ENCODE data around the gene OSBPL3. TPM values are rescaled to one million over a fixed set of nuclear protein-coding genes. Genes with fewer than 3 reads are reported as not detected.

Gene OSBPL3
- total RNA-seq, 1 donor from 2014 or later, result 37.5 TPM

- DNase-seq, result no peak
- Mint-ChIP-seq H3K27me3 (ENCODE audit: unreplicated experiment) (peaks cover 2% of the 10 kb centered on the region), H3K4me3 (ENCODE audit: unreplicated experiment) (no peak overlapping the region), H3K9me3 (ENCODE audit: unreplicated experiment) (no peaks in the 10 kb centered on the region), H3K36me3 (ENCODE audit: unreplicated experiment) (no peaks in the 10 kb centered on the region), H3K27ac (ENCODE audit: unreplicated experiment) (no peak overlapping the region), H3K4me1 (ENCODE audit: low read depth, unreplicated experiment) (peaks cover 14% of the 10 kb centered on the region)
- TF ChIP-seq, protein P1, sequence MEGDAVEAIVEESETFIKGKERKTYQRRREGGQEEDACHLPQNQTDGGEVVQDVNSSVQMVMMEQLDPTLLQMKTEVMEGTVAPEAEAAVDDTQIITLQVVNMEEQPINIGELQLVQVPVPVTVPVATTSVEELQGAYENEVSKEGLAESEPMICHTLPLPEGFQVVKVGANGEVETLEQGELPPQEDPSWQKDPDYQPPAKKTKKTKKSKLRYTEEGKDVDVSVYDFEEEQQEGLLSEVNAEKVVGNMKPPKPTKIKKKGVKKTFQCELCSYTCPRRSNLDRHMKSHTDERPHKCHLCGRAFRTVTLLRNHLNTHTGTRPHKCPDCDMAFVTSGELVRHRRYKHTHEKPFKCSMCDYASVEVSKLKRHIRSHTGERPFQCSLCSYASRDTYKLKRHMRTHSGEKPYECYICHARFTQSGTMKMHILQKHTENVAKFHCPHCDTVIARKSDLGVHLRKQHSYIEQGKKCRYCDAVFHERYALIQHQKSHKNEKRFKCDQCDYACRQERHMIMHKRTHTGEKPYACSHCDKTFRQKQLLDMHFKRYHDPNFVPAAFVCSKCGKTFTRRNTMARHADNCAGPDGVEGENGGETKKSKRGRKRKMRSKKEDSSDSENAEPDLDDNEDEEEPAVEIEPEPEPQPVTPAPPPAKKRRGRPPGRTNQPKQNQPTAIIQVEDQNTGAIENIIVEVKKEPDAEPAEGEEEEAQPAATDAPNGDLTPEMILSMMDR (IDR thresholded peaks at IDR 0.05; ENCODE audit: partially characterized antibody, unreplicated experiment), result no peak
These were observed 91.3 kb downstream of the OSBPL3 start for GRCh38 chr7:24888653-24889052.

- H3K4me3 Mint-ChIP-seq (ENCODE audit: unreplicated experiment), result no peak overlapping the region
- peaks cover 7% of the 10 kb centered on the region for H3K27me3 Mint-ChIP-seq (ENCODE audit: unreplicated experiment)
- no peak overlapping the region for H3K27ac Mint-ChIP-seq (ENCODE audit: unreplicated experiment)
- no peaks in the 10 kb centered on the region for H3K36me3 Mint-ChIP-seq (ENCODE audit: unreplicated experiment)
- no peaks in the 10 kb centered on the region for H3K9me3 Mint-ChIP-seq (ENCODE audit: unreplicated experiment)
- DNase-seq, result no peak
- TF ChIP-seq, protein P1 (IDR thresholded peaks at IDR 0.05; ENCODE audit: partially characterized antibody, unreplicated experiment), result no peak
- H3K4me1 Mint-ChIP-seq (ENCODE audit: low read depth, unreplicated experiment), result peaks cover 18% of the 10 kb centered on the region
These were observed 94.3 kb downstream of the OSBPL3 start for GRCh38 chr7:24885716-24886115.

DNA sequence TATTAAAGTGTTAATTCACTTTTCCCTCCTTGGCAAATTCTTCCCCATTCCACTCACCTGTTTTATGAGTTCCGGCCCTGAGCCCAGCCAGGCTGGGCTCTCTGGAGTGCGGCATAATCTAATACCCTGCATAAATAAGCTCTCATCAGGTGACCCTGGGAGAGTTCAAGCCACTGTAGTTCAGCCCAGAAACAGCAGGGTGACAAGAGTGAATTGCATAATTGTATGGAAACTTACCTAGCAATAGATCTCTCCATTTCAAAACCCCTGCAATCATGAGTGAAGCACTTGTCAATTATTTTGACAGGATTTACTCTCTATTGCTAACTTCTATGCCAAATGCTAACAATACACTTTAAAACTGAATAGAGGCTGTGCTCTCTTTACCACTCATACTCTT lies 94.7 kb downstream of the OSBPL3 start:
- no peak for DNase-seq
- Mint-ChIP-seq H3K27me3 (ENCODE audit: unreplicated experiment) (peaks cover 7% of the 10 kb centered on the region), H3K27ac (ENCODE audit: unreplicated experiment) (no peak overlapping the region), H3K4me3 (ENCODE audit: unreplicated experiment) (no peak overlapping the region), H3K36me3 (ENCODE audit: unreplicated experiment) (no peaks in the 10 kb centered on the region), H3K4me1 (ENCODE audit: low read depth, unreplicated experiment) (peaks cover 18% of the 10 kb centered on the region), H3K9me3 (ENCODE audit: unreplicated experiment) (no peaks in the 10 kb centered on the region)
- TF ChIP-seq, protein P1 (IDR thresholded peaks at IDR 0.05; ENCODE audit: partially characterized antibody, unreplicated experiment), result no peak

DNA sequence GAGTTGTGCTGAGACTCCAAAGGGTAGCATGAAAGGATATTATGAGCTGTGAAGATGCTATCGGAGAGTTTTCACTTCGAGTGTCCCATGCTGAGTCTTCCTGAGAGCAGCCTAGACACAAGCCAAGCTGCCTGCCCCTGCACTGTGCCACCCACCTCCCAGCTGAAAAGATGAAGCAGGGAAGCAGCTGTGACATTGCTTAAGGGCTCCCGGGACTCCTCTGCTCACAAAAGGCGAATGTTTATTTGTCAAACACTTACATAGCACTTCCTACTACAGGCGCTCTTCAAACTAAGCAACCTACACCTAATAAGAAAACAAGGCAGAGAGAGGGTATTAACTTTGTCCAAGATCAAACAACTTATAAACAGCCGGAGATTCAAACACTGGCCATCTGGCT lies 95.6 kb downstream of the OSBPL3 start:
- Mint-ChIP-seq H3K36me3 (ENCODE audit: unreplicated experiment) (no peaks in the 10 kb centered on the region), H3K27ac (ENCODE audit: unreplicated experiment) (no peak overlapping the region), H3K4me3 (ENCODE audit: unreplicated experiment) (no peak overlapping the region), H3K4me1 (ENCODE audit: low read depth, unreplicated experiment) (peaks cover 18% of the 10 kb centered on the region), H3K9me3 (ENCODE audit: unreplicated experiment) (no peaks in the 10 kb centered on the region), H3K27me3 (ENCODE audit: unreplicated experiment) (peaks cover 7% of the 10 kb centered on the region)
- no peak for DNase-seq
- TF ChIP-seq, protein P1 (IDR thresholded peaks at IDR 0.05; ENCODE audit: partially characterized antibody, unreplicated experiment), result no peak

- Mint-ChIP-seq H3K4me1 (ENCODE audit: low read depth, unreplicated experiment) (peaks cover 22% of the 10 kb centered on the region), H3K4me3 (ENCODE audit: unreplicated experiment) (no peak overlapping the region), H3K9me3 (ENCODE audit: unreplicated experiment) (no peaks in the 10 kb centered on the region), H3K27ac (ENCODE audit: unreplicated experiment) (no peak overlapping the region), H3K27me3 (ENCODE audit: unreplicated experiment) (peaks cover 7% of the 10 kb centered on the region), H3K36me3 (ENCODE audit: unreplicated experiment) (no peaks in the 10 kb centered on the region)
- TF ChIP-seq, protein P1 (IDR thresholded peaks at IDR 0.05; ENCODE audit: partially characterized antibody, unreplicated experiment), result no peak
- no peak for DNase-seq
These were observed 96.4 kb downstream of the OSBPL3 start for GRCh38 chr7:24883622-24884013.
